HG03442 (cell line): ENCODE measurements around the gene CACNB2.

Experiments used
- ATAC-seq: cut with Tn5 transposase; IDR thresholded peaks from one replicate; pipeline ENCODE4 v1.9.1; 2021; ENCODE audit warnings: mild to moderate bottlenecking, moderate library complexity; ENCODE audit not compliant: unreplicated experiment

CACNB2 gene

GRCh38 chr10:18140149-18140956 lies at the start of gene CACNB2:
CACNB2 (plus strand) TSS chr10:18140424.
- no peak for ATAC-seq

GRCh38 chr10:18094332-18094731 lies 45.9 kb upstream of the CACNB2 start:
- ATAC-seq, result no peak

- no peak for ATAC-seq
Observed at GRCh38 chr10:18094793-18095192, 45.4 kb upstream of the CACNB2 start.

GRCh38 chr10:18097524-18097923 lies 42.7 kb upstream of the CACNB2 start:
- ATAC-seq, result no peak

- ATAC-seq, result no peak
Observed at GRCh38 chr10:18098201-18098600, 42.0 kb upstream of the CACNB2 start.

- ATAC-seq, result no peak
Observed at GRCh38 chr10:18099415-18099814, 40.8 kb upstream of the CACNB2 start.

GRCh38 chr10:18100669-18101068 lies 39.6 kb upstream of the CACNB2 start:
- no peak for ATAC-seq

GRCh38 chr10:18102404-18102803 lies 37.8 kb upstream of the CACNB2 start:
- ATAC-seq, result no peak

GRCh38 chr10:18104223-18104872 lies 35.9 kb upstream of the CACNB2 start:
- no peak for ATAC-seq

- no peak for ATAC-seq
Observed at GRCh38 chr10:18109341-18109870, 30.8 kb upstream of the CACNB2 start.

- no peak for ATAC-seq
Observed at GRCh38 chr10:18113881-18114280, 26.3 kb upstream of the CACNB2 start.

- no peak for ATAC-seq
Observed at GRCh38 chr10:18117276-18117675, 22.9 kb upstream of the CACNB2 start.

GRCh38 chr10:18122753-18123152 lies 17.5 kb upstream of the CACNB2 start:
- no peak for ATAC-seq

GRCh38 chr10:18133046-18133445 lies 7.2 kb upstream of the CACNB2 start:
- no peak for ATAC-seq

GRCh38 chr10:18134509-18134908 lies 5.7 kb upstream of the CACNB2 start:
- ATAC-seq, result no peak

GRCh38 chr10:18134921-18135320 lies 5.3 kb upstream of the CACNB2 start:
- ATAC-seq, result no peak

GRCh38 chr10:18136073-18136791 lies 4.0 kb upstream of the CACNB2 start:
- ATAC-seq, result no peak

GRCh38 chr10:18137111-18137510 lies 3.1 kb upstream of the CACNB2 start:
- no peak for ATAC-seq

GRCh38 chr10:18140957-18141845 lies 977 bp downstream of the CACNB2 start:
- ATAC-seq, result no peak

GRCh38 chr10:18142151-18142550 lies 1.9 kb downstream of the CACNB2 start:
- ATAC-seq, result no peak

GRCh38 chr10:18144396-18144795 lies 4.2 kb downstream of the CACNB2 start:
- no peak for ATAC-seq
